GM21390 (cell line): Measurements from ENCODE around the gene SLC38A9.

Experiments used
- ATAC-seq: cut with Tn5 transposase; IDR thresholded peaks from one replicate; pipeline ENCODE4 v1.9.1; 2021; ENCODE audit not compliant: unreplicated experiment

Gene SLC38A9

DNA sequence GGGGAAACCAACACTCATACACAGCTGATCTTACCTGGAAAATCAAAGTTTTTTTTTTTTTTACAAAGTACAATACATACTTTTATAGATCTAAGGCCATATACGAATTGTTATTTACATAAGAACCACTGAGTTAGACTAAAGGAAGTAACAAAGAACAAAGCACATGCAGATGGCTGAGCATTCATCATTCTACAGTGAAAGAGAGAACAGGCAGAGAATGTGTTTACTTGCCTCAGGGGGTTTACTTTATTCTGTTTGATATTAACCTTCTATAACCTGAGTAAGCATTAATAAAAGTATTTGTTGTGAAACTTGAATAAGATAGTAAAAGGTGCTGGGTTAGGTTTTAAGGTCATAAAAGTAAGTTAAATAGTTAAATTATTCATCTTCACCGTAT lies 54.7 kb downstream of the SLC38A9 start:
- ATAC-seq: no peak

DNA sequence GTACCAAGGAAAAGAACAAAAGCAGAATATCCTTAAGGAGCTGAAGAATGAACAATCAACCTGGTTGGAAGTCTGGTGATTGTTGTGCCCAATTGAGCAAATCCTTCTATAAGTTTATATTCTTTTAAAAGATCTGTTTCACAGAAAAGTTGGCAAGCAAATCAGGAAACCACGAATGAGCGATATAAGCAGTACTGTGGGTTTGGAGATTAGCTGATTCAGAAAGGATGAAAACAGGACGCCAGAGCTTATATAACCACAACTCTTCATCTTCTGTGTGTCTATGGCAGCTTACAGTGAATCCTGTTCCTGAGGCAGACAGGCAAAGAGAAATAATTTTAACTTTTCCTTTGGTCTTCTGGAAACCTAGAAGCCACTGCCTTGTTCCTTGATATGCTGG lies 61.7 kb downstream of the SLC38A9 start:
- no peak for ATAC-seq

DNA sequence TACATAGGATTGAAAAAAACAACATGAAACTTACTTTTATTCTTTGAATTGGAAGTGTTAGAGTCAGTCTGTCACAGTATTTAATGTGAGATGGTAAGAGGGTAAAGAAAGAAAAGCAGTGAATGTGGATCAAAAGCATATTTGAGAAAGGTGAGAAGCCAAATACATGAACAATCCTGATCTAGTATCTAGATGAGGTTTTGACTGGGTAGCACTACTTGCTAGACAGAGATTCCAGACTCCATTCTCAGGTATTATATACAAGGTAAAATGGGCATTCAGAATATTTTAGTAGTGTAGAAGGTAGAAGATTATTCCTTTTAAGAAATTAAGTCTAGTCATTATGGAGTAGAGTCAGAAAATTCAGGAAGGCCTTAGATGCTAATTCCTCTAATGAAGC lies 62.2 kb downstream of the SLC38A9 start:
- no peak for ATAC-seq

DNA sequence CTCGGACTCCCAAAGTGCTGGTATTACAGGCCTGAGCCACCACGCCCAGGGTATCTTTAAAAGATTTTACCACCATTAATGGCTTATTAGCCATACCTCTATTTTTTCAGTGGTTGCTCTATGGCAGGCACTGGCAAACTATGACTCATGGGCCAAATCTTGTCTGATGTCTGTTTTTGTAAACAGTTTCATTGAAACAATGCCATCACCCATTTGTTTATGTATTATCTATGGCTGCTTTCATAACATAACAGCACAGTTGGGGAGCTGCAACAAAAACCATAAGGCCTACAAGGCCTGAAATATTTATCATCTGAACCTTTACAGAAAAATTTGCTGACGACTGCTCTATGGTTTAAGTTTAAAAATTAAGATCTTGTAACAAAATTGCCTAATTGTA lies 66.8 kb downstream of the SLC38A9 start:
- ATAC-seq: no peak

DNA sequence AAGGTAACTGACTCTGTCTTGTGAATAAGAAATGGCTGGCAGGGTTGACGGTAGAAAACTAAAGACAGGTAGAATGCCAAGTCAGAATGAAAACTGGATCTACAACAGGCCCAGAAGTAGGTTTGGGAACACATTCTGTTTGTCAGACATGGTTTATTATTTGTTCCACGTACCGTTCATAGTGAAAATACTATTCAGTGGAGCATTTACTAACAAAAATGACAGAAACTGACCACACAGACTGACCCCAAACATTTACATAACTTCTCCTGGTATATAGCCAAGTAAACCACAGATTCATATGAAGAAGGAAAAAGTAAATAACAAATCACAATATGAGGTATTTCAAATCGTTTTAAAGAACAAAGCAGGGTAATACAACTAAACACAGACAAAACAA lies 73.7 kb downstream of the SLC38A9 start:
- ATAC-seq: no peak

DNA sequence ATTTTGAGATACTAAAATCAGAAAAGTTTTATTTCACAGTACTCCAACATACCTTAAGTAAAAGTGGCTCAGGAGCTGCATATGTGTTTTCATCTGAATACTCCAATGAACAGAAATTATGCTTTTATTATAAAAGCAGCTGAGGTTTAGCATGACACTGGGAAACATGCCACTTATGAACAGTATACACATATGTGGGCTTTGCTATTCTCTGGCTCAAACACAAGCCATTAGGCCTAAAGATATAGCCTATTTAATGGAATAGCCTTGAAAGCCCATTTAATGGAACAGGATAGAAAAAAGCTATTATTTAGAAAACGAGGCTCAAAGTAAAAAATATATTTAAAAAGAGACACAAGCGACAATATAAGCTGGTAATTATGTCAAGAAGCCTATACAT lies 74.1 kb downstream of the SLC38A9 start:
- no peak for ATAC-seq

DNA sequence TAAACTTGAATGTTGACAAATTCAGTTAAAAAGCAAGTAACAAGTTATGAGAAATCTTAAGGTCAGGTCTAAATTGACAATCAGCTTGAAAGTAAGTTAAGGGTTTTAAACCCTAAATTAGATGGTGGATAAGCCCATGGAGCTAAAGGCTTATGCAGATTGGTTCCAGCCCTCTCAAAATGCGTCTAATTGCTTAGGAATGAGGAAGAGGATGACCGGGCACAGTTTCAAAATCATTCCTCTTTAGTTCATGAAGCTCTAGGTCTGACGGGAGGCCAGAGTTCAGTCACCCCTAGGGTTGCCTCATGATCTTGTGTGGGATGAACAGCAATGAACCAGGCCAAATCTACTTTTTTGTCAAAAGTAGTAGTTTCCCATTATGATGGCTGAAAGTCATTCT lies 75.4 kb downstream of the SLC38A9 start:
- no peak for ATAC-seq

DNA sequence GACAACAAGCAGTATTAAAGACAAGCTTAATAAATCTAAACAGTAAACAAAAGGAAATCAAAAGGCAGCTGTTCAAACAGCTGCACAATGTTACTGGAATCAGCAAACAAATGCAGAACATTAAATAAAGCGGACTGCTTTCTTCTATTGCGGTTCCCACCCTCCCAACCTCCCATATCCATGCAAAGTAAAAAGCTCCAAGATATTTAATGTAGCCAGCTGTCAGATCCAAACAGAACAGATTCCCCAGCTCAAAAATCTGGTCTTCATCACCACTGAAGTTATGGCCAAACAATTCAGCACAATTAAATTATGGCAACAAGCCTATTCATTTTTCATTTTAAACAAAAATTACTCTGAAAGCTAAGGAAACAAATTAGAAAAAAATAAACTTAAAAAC lies 75.9 kb downstream of the SLC38A9 start:
- no peak for ATAC-seq

DNA sequence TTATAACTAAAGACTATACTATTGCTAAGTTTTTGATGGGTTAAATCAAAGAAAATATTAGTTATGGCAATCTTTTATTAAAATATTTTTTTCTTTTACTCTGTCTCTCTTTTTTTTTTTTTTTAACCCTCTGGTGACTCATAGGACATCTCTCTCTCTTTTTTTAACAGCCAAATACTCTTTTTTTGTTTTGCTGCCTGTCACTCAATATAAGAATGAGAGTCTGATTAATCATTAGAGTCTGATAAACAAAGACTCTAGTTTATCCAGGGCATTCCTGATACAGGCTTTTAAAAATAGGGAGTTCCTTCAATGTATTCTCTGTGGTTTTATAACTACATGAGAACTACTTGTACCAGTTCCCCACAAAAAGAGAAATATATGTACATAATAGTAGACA lies 77.3 kb downstream of the SLC38A9 start:
- no peak for ATAC-seq

DNA sequence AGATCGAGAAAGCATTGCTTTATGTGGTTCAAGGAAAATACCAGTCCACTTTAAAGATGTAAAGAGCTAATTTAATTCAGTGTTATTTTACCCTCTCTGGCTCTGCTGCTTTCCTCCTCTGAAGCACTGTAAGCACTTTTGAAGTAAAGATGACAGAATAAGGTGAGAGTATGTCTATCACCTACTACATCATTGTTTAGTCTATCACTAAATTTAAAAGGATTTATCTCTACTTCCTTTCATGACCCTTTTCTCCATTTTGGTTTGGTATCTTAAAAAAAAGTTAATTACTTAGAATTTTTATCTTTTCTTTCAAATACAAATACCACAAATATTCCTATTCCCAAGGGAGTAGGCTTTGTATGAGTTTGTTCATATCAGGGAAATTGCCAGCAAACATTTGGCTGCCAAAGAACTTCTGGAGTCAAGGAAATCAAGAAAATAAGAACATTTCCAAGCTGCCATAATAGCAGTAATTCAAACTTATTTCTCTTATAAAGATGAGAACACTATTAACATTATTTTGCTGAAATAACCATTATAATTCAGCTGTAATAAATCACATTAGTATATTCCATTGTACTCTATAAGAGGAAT lies 77.8 kb downstream of the SLC38A9 start:
- no peak for ATAC-seq

DNA sequence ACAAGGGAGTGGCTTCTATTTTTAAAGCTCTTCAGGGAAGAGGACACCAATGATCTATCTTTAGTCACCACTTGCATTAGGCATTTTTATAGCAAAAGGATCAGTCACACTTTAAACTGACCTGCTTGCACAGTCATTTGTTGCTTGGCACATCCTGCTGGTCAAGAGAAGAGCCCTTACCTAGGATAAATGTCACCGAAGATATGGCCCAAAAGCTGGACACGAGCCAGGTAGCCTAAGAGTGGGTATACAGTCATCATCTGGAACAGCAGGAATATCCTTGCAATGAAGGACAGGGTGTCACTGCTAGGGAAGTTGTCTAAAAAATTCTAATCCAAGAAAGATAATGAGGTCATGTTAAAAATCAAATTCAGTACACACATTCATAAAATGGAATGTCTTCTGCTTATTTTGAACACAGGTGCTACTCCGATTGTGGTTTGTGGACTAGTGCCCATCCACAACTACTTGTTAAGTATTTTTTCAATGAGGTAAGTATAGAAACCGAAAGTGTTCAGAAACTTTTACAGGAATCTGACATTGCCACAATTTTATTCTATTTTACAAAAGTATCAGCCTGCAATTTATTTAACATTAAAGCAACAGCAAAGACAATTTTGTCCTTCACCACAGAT lies 78.4 kb downstream of the SLC38A9 start:
- no peak for ATAC-seq

DNA sequence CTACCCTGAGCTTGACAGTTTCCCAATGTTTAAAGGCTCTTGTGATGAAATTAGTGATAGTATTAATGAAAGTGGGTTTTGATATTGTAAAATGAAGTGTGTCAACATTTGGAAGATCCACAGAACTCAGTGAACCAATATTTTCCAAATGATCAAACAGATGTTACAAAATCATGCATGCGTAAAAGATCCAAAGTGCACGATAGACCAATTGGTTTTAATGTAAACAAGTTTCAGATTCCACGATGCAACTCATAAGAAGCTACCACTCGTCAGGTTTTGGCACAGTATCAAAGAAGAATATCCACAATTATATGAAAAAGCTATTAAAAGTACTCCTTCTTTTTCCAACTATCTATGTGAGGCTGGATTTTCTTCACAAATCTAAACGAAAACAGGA lies 82.3 kb downstream of the SLC38A9 start:
- no peak for ATAC-seq

DNA sequence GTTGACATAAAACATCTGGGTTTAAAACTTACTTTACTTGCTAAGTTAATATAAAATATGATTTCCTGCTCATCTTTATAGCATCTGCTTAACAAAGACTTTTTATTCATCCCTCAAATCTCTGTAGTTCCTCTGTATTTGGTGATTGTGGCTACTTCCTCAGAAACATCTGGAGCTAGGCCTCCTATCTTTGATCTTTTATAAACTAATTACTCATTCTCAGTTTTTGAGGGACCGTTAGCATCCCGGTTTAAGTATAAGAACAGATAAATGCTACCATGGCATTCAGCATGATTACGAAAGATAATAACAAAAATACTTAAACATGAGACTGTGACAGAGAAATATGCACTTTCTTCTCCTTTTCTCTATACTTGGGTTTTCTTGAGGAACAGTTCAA lies 85.3 kb downstream of the SLC38A9 start:
- ATAC-seq: no peak

DNA sequence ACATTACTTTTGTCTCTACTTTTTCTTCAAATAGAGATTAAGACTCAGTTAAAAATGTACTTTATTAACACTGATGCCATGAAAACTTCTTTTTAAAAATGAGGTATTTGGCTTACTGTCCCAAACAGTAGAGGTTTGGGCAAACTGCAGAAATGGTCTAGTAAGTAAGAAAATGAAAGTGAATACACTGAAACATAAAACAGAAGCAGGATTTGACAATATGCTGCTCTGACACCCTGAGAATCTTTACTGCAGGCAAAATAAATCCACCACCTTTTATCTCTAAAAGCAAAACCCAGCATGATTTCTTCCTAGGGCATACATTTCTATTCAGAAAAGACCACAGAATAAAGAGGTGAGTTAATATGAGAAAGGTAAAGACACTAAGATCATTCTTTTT lies 86.2 kb downstream of the SLC38A9 start:
- ATAC-seq: no peak

DNA sequence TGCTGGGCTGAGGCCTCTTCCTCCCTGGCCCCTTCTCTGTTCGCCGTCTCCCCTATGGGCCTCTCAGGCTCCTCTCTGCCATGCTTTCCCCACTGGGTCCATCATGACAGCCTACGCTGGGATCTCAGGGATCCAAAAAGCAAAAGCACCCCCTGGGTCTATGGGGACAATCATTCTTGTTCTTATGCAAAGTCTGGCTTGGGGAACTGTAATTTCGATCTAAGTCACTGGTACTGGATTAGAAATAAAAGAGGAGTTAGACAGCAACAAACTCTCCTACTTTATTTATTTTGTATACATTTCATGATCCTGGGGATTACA lies 86.6 kb downstream of the SLC38A9 start:
- ATAC-seq: no peak

DNA sequence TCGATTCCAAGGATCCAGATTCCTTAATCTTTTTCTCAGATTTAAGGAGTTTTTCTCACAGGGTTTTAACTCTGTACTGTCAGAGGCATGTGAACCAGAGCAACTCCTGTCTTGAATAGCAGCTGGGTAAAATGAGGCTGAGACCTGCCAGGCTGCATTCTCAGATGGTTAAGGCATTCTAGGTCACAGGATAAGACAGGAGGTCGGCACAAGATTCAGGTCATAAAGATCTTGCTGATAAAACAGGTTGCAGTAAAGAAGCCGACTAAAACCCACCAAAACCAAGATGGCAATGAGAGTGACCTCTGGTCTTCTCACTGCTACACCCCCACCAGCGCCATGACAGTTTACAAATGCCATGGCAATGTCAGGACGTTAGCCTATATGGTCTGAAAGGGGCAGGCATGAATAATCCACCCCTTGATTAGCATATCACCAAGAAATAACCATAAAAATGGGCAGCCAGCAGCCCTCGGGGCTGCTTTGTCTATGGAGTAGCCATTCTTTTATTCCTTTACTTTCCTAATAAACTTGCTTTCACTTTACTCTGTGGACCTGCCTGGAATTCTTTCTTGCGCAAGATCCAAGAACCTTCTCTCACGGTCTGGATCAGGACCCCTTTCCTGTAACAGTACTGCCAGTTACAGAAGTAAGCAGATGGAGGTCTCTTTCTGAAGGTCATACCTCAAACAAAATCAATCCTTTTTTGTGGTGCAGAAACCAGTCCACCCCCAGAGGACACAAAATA lies 87.1 kb downstream of the SLC38A9 start:
- no peak for ATAC-seq

DNA sequence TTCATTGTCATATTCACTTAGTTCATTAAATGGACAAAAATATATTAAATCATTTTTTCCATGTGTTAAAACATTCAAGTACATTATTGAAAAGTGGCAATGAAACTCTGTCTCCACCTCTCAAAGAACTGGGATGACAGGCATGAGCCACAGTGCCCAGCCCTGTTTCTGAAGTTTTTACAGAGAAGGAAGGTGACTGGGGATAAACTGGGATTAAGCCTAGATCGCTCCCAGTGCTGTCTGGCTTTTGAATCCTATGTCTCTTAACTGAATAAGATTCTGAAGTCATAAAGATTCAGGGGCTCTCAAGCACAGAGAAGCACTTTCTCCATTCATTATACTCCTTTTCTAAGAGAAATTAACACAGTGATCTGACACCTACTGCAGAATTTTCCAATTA lies 88.3 kb downstream of the SLC38A9 start:
- ATAC-seq: no peak

DNA sequence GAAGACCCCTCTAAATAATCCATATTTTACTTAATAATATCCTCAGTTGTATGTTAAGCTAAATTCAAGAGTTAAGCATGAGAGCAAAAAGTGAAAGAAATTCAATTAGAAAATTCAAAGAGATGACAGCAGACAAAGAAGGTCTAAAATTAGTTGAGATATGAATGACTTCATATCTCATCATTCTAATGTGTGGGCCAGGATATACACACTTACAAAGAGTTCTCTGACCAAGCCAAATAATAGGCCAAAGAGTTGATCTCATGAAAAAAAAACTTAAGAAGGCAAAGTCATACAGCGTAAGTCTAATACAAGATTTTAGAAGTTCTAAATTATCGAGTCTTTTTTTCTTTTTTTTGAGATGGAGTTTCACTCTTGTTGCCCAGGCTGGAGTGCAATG lies 89.7 kb downstream of the SLC38A9 start:
- no peak for ATAC-seq

DNA sequence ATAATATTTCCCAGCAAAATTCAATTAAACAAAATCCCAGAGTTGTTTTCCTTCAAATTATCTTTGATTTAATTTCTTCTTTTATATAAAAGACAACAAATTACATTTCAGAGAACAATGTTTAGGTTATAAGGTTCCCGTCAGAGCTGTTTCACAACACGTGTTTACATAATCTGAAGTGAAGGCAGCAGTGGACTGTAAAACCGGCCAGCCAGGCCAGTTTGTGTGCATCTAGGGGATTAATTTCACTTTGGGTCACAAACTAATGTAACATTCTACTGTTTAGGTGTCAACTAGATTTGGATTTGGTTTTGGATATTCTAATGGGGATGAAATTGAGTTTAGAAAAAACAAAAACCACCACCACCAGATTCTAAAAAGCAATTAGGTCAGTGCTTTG lies 90.9 kb downstream of the SLC38A9 start:
- no peak for ATAC-seq

DNA sequence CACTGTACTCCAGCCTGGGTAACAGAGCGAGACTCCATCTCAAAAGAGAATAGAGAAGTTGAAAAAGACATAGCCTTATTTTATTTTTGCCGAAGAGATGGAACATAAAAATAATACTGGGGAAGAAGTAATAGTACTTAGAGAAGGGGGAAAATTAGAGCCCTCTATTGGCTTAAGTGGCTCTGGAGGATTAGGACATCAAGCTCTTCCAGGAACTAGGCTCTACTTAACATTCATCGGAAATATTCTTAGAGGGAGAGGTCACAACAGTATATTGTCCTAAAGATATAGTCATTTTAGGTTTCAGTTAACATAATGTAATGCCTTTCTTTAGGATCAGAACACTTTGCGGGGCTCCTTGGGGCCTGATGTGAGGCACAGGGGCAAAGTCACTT lies 91.4 kb downstream of the SLC38A9 start:
- ATAC-seq: no peak

DNA sequence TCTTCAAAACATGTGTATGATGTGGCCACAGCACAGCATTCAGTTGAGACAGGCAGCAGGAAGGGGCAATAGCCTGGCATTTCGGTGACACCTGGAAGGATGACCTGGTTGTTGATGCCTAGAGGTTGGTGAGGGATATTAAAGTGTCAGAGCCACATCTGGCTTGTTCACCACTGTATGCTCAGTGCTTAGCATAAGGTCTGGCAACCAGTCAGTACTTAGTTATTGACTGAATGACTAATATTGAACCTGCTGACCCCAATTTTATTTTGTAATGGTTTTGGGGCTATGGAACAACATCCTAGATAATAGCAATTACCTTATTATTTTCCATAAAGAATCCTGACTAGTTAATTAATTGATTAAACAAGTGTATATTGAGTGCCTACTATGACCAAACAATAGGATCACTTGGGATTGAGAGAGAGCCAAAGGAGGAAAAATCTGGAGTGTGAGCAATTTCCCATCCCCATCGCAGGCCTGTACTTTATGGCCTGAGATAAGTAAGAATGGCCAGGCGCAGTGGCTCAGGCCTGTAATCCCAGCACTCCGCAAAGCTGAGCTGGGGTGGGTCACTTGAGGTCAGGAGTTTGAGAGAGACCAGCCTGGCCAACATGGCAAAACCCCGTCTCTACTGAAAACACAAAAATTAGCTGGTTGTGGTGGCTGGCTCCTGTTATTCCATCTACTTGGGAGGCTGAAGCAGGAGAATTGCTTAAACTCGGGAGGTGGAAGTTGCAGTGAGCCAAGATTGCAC lies 91.9 kb downstream of the SLC38A9 start:
- ATAC-seq: no peak

DNA sequence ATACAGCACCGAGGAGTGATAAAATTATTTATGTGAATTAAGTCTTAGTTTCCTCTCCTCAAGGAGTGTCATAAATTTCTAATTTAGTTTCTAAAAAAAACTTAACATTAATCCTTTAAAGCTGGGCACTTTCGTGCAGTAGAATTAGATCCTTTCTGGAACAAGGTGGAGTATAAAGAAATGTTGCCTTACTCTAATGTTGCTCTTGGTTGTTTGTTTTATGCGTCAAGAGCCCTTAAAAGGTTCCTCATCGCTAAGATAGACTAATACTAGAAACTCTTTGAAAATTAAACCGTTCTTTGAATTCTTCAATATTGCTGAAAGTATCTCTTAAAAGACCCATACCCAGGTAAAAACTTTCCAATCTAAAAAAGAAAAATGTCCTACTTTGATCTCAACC lies 93.8 kb downstream of the SLC38A9 start:
- no peak for ATAC-seq
